GM18511 (cell line): ENCODE measurements around the gene SGCA.

Experiments used
- ATAC-seq: cut with Tn5 transposase; IDR thresholded peaks from one replicate; pipeline ENCODE4 v1.9.1; 2021; ENCODE audit warnings: mild to moderate bottlenecking, moderate library complexity; ENCODE audit not compliant: unreplicated experiment

The SGCA gene

GRCh38 chr17:50192618-50193291 lies 26.9 kb downstream of the SGCA start:
- ATAC-seq = no peak

DNA sequence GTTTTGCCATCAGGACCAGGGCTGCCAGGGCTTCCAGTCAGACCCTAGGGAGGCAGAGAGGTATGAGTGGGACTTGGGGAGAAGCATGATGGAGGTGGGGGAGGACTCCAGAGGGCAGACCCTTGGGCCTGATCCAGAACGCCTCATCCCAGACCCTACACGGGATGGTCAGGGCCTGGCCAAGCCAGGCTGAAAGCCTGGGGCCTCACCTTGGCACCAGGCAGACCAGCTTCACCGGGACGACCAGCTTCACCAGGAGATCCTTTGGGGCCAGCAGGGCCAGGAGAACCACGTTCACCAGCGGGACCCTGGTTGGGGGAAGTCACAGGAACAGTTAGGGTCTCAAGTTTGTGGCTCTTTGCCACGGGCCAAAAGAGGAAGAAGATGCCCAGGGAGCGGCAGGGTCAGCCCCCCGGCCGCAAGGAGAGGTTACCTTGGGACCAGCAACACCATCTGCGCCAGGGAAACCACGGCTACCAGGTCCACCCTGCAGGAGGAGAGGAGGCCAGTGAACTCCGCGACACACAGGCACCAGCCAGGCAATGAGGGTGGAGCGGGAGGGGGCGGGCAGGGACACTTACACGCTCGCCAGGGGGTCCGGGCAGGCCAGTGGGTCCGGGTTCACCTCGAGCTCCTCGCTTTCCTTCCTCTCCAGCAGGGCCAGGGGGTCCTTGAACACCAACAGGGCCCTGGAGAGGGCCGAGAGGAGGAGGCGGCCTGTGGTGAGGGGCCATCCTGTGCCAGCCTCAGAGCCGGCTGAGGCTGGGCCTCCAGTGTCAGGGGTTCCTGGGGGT lies 28.5 kb downstream of the SGCA start:
- ATAC-seq = no peak

GRCh38 chr17:50194934-50195865 lies 29.4 kb downstream of the SGCA start:
- ATAC-seq = no peak

- ATAC-seq = no peak
These were observed 30.2 kb downstream of the SGCA start for GRCh38 chr17:50196036-50196435.

- no peak for ATAC-seq
These were observed 31.0 kb downstream of the SGCA start for GRCh38 chr17:50196826-50197225.

DNA sequence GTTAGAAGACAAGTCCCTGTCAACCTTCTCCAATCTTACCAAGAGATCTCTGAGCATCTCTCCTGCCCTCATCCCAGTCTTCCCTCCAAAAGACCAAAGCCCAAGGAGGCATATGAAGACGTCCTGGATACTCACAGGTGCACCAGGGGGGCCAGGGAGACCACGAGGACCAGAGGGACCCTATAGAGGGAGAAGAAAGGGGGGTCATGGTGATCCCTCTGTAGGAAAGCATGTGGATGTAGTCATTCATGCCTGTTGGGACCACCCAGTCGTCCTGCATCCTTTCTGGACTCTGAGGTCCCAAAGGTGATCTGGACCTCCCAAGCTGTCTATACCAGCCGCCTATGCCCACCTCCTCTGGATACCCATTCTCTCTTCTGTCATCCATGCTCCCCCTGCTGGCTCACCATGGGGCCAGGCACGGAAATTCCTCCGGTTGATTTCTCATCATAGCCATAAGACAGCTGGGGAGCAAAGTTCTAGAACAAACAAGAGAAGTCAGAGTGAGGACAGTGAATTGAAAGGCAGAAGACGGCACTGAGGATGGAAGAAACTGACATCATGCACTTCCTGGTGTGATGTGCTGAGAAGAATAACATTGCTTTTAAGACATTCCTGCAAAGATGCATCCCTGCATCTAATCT lies 32.3 kb downstream of the SGCA start:
- no peak for ATAC-seq

DNA sequence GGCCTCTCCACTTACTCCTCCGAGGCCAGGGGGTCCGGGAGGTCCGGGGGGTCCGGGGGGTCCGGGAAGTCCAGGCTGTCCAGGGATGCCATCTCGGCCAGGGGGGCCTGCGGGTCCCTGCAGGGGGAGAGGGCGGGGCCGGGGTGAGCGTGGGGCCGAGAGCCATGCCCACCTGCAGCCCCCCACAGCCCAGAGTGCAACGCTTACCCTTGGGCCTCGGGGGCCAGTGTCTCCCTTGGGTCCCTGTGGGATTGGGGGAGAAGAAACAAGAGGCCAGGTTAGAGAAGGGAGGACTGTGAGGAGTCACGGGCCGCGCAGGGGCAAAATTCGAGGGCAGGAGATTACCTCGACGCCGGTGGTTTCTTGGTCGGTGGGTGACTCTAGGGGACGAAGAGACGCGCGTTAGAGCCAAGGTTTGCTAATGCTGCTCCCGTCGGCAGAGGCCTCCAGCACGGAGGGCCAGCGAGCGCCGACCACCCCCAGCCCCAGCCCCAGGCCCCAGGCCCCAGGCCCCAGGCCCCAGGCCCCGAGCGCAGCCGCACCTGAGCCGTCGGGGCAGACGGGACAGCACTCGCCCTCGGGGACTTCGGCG lies 33.5 kb downstream of the SGCA start:
- no peak for ATAC-seq

DNA sequence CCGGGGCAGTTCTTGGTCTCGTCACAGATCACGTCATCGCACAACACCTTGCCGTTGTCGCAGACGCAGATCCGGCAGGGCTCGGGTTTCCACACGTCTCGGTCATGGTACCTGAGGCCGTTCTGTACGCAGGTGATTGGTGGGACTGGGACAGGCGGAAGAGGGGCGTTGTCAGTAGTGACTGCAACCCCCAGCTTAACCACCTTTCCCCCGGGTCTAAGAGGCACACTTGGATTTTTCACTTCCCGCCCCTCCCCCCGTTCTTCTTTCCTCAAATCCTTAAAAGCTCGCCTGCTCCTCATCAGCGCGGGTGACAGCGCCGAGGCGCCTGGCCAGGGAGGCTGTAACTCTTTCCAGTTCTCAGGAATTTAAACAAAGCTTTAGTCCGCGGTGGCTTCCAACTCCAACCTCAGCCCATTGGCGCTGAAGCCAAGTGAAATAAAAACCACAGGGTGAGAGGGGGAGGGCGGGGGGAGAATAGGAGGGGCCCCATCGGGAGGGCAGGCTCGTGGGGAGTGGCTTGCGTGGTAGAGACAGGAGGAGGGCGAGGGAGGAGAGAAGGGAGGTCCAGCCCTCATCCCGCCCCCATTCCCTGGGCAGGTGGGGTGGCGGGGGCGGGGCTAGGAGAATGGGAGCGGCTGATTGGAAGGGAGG lies 34.1 kb downstream of the SGCA start:
- ATAC-seq = peak; percentile 37

GRCh38 chr17:50200457-50201275 lies 34.9 kb downstream of the SGCA start:
- peak; percentile 65 for ATAC-seq

GRCh38 chr17:50201276-50201854 lies 35.6 kb downstream of the SGCA start, which contains the start of gene COL1A1:
Gene COL1A1, minus strand, starts transcription at chr17:50201631. Its CDS starts 118 bp downstream, at chr17:50201513.
- ATAC-seq = no peak

- ATAC-seq = no peak
These were observed 37.3 kb downstream of the SGCA start for GRCh38 chr17:50203086-50203485.

- ATAC-seq = no peak
These were observed 38.0 kb downstream of the SGCA start for GRCh38 chr17:50203604-50204345.

DNA sequence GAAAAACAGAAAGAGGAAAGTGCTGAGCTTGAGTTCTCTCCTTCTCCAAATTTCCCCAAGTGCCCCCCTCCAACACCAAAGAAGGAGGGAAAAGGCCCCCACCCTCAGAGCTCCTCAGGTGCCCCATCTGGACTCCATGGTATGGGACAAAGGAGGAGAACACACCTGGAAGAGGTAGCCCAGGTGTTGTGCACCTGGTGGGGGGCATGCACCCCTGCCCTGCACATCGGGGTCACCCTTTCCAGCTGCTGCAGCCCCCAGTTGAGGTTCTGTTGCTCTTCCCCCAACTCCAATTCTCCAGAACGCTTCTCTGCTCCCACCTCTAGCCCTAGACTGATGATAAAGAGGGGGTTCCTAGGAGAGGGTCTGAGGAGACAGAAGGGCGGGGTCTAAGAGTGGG lies 38.6 kb downstream of the SGCA start:
- no peak for ATAC-seq

DNA sequence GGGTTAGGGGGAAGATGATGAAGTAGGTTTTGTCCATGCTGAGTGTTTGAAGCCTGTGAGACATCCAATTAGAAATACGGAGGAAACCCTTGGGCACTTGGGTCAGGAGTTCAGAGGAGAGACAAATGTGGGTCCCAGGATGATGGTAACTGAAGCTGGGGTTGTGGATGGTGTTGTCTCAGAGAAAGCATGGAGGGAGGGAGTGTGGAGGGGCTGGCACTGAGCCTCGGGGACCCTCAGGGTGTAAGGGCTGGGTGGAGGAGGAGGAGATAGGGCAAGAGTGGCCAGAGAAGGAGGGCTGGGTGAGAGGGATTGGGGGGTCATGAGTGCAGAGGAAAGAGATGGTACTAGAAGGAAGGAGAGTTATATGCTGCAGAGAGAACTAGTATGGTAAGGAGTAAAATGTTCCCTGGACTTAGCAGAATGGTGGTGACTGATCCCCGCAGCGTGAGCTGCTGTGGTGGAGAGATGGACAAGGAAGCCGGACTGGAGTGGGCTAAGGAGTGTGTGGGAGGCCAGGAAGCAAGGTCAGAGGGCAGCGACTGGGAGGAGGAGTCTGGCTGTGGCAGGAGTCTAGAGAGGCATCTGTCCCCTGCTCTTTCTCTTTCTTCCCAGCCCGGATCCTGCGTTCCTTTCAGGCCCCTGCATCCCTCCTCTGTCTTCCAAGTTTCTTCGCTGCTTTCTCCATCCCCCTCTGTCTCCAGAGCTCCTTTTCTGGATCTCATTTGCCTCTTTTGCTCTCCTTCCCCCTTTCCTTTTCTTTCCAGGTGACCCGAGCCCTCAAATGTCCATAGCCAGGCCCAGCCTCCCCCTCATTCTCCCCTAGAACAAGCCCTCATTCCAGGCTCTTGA lies 39.5 kb downstream of the SGCA start:
- ATAC-seq = no peak

DNA sequence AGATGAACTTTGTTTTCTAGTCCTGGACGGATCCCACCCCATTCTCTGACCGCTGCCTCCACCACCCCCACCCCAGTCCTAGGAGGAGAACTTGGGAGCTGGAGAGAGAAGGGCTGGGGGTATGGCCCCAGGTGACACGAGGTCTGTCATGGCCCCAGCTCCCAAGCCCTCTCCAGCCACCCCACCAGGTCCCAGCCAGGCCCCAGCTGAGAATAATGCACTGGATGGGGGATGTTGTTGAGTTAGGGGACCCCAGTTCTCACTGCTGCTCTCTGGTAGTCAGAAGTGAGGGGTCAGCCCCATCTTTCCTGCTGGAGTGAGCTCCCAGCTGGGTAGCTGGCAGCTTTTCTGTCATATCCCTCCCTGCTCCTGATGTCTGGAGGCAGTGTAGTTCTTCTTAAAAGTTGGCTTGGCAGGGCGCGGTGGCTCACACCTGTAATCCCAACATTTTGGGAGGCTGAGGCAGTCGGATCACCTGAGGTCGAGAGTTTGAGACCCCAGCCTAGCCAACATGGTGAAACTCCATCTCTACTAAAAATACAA lies 40.2 kb downstream of the SGCA start:
- ATAC-seq = no peak

- no peak for ATAC-seq
These were observed 40.9 kb downstream of the SGCA start for GRCh38 chr17:50206604-50207293.
